ENCODE measurements around the gene MFGE8. TPM values are rescaled to one million over a fixed set of nuclear protein-coding genes. Genes with fewer than 3 reads are reported as not detected.

The MFGE8 gene, protein sequence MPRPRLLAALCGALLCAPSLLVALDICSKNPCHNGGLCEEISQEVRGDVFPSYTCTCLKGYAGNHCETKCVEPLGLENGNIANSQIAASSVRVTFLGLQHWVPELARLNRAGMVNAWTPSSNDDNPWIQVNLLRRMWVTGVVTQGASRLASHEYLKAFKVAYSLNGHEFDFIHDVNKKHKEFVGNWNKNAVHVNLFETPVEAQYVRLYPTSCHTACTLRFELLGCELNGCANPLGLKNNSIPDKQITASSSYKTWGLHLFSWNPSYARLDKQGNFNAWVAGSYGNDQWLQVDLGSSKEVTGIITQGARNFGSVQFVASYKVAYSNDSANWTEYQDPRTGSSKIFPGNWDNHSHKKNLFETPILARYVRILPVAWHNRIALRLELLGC
- 111 and 224 TPM in 2 replicates for total RNA-seq (ENCODE audit: low replicate concordance)

DNA sequence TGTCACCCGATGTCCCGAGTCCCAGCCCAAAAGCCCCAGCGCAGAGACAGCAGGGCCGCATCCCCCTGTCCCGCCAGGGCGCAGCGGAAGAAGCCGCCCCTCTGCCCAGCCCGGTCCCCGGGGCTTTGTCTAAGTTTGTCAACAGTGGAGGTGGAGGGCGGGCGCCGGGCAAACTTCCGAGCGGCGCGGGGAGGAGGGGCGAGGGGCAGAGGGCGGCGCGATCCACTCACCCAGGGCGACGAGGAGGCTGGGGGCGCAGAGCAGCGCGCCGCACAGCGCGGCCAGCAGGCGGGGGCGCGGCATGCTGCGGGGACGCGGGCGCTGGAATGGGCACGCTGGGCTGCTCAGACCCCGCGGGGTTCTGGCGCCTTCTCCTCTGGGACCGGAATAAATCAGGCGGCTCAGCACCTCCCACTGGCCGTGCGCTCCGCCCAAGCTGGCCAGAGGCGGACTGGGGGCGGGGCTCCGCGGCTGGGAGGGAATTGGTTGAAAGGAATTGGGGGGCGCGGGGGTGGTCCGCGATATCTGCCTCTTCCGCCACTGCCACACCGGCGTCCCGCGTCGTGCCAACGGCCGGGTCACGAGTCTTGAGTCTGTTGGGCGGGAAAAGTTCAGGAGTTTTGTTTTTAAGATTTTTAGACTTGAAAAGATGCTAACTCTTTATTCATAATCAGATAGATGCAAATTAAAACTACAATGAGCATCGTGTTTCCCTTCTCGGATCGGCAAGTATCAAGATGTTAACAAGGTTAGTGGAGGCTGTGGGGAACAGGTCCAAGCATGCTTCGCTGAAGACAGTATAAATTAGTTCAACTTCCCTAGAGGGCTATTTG, at the start of gene MFGE8:
TSS of gene MFGE8 (minus strand) at position 363 of the 833 bp plus-strand sequence. CDS start at position 303, 60 bp downstream.

DNA sequence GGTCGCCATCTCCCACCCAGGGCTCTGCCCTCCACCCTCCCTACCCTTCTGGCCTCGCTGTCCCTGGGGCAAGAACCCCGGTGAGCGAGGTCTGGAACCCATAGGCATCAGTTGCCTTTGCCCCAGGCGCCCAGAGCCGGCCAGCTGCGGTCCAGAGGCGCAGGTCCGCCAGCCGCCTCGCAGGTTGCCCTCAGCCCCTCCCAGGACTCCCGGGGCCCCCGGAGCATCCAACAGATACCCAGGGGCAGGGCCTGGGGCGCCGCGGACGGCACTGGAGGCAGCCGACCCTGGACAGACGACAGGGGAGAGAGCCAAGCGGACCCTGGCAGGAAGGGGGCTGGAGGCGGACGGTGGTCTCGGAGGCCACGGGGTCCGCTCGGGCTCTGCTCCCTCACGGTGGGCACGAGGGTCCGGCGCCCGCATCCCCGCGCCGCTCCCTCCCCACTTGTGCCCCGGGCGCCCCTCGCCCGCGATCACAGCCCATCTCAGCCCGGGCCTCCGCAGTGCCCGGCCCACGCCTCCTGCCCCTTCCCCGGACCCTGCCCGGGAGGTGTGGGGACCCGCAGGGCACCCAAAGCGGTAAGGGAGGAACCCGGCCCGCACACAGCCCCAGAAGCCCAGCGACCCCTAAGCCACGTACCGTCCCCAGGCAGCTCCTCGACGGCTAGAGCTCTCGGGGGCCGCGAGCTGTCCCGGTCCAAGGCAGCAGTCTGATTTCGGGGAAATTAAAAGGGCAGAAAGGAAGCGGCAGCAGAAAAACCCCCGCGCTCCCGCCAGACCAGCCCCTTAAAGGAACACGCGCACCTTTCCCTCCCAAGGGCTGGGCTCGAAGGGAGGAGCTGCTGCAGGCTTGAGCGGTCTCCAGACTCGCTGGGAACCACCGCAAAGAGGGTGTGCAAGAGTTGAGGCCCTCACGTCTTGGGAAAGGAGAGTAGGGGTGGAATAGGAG, 18.1 kb downstream of the MFGE8 start, which contains the start of gene HAPLN3:
TSS of gene HAPLN3 (minus strand) at position 726 of the 949 bp plus-strand sequence. CDS start 8,246 bp downstream, outside the sequence.

Other genes with a start within 250 kb of the MFGE8 start
- gene ACAN, start 109.9 kb downstream of the MFGE8 start, total RNA-seq (ENCODE audit: low replicate concordance), result 0.15 and 1.2 TPM in 2 replicates
- 6.7 and 11.2 TPM in 2 replicates for gene HAPLN3, start 17.8 kb downstream of the MFGE8 start, total RNA-seq (ENCODE audit: low replicate concordance)
- 30.6 and 71.5 TPM in 2 replicates for gene ABHD2, start 175.1 kb upstream of the MFGE8 start, total RNA-seq (ENCODE audit: low replicate concordance)